SK-N-MC (cell line): ENCODE data around the gene R3HDM2.

Experiments used
- EZH2 ChIP-seq: fragments of 200-600 bp; sonication (generic); IDR thresholded peaks from one replicate; pipeline ENCODE4 v1.6.1; 2017; ENCODE audit warnings: antibody characterized with exemption
- FOXP2 ChIP-seq: optimal IDR thresholded peaks from 2 replicates; pipeline ENCODE3; 2011; ENCODE audit warnings: mild to moderate bottlenecking, moderate library complexity; ENCODE audit not compliant: insufficient read depth; ENCODE audit errors: extremely low read length, control extremely low read depth
- POLR2AphosphoS5 ChIP-seq: IDR thresholded peaks from 2 replicates; pipeline ENCODE4 v1.6.1; 2012; ENCODE audit warnings: mild to moderate bottlenecking, low read depth, low read length, borderline replicate concordance

DNA sequence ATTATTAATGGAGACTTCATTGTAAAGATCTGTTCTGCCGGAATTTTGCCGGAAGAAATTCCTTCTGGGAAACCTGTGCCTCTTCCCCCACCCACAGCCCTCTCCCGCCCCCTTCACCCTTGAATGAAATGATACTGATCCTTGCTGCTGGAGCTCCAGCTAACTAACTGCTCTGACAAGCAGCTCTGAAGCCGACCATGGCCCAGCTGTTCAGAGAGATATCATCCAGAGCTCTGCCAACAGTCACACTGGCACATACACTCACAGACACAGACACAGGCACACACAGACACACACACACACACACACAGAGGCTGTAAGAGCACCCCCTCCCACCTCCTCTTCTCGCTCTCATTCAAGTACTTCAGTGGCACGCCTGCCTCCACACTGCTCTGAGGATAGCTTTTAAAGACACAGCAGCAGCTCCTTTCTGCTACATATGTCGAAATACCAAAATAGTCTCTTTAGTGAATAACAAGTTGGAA is 88.6 kb downstream of the R3HDM2 start:
- TF ChIP-seq FOXP2 (no peak), EZH2 (no peak), POLR2AphosphoS5 (no peak)
